Measurements from ENCODE around the gene NPC2.
A peak's percentile ranks its signal among the peaks of the same experiment; 100 is the strongest.

The NPC2 gene

DNA sequence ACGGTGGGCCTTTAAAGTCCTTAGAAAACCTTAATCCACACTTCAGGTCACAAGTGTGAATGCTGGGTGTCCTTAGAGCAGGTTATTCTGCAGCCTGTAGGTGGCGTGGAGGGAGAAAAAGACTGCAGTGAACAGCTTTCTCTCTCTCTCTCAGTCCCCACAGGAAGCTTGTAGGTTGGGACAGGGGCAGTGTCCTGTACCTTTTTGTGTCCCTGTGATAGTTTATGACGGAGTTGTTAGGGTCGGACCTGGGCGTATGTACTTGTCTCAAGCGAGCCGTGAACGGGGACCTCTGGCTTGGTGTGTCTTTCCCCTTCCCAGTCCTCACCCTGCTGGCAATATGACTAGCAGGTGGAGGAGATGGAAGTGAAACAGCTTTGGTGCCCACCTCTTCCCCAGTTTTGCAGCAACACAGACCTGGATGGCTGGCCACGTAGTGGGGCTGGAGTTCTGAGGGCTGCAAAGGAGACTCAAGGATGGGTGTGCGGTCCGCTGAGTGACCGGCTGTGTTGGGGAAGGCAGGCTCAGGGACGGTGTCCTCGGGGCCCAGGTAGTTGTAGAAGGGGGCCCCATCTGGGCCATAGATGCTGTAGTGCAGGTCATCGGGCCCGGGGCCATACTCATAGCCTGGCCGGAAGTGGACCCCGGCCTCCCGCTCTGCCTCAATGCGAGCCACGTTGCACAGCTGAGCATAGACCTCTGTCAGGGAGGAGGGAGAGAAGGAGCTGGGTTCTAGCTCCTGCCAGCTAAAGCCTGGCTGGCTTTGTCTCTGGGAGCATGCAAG lies 9.3 kb upstream of the NPC2 start:
- POLR2A ChIA-PET, result interaction anchor here (0.8 kb wide), 1 partner anchor 9 kb away, joined by 3 read pairs; the partner anchor contains the start of genes ISCA2 and NPC2
- CTCF ChIA-PET, result interaction anchor here (0.8 to 3.9 kb wide), 12 partner anchors 9 to 303 kb away, joined by 3 to 25 read pairs (median 4); no protein-coding TSS in a partner anchor
- TF ChIP-seq CTCF (IDR thresholded peaks at IDR 0.05; ENCODE audit: insufficient read depth, low read length, missing control alignments), result peak; percentile 64
- no peak for DNase-seq (ENCODE audit: low read depth, low spot score)
- H3K4me3 ChIP-seq (ENCODE audit: low read depth, low read length), result no peak overlapping the region

DNA sequence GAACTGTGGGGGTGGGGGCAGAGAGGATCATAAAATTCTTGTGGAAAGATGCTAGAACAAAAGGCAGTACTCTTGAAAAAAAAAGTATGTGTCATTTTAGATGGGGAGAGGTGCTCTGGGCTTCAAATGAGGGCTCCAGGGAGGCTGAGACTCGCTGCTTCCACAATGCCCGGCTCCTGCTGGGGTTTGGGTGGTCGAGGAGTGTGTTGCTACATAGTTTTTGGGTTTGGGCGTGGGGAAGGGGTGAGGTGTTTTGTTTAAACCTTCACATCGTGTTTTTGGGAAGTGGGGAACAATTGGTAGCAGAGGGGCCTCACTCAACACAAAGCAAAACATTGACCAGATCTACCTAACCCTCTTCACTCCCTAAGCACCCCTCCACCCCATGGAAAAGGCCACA lies 8.6 kb upstream of the NPC2 start:
- TF ChIP-seq CTCF (IDR thresholded peaks at IDR 0.05; ENCODE audit: insufficient read depth, low read length, missing control alignments), result no peak
- POLR2A ChIA-PET, result interaction anchor here (0.8 kb wide), 1 partner anchor 8 kb away, joined by 3 read pairs; the partner anchor contains the start of genes ISCA2 and NPC2
- DNase-seq (ENCODE audit: low read depth, low spot score), result no peak
- CTCF ChIA-PET, result interaction anchor here (0.8 to 3.9 kb wide), 11 partner anchors 10 to 304 kb away, joined by 3 to 25 read pairs (median 4); partner anchors contain the start of gene LTBP2
- no peak overlapping the region for H3K4me3 ChIP-seq (ENCODE audit: low read depth, low read length)

DNA sequence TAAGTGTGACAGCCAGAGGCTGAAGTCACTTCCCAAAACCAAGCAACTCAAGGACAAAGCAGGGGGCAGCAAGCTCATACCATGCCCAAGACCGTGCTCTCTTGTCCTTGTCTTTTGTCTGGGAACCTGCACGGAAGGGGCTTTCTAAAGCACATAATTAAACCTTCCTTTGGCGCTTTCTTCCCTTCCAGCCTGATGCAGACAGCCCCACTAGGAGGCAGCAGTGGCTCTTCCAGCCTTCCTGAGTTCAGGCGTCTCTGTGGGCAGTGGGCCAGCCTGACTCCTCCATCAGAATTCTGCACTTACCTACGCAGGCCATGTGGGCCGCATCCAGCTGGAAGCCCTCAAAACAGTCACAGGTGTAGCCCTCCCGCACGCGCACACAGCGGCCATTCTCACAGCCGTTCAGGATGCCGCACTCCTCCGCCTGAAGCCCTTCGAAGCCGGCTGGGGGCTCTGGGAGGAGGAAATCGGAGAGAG lies 8.1 kb upstream of the NPC2 start:
- no peak overlapping the region for H3K4me3 ChIP-seq (ENCODE audit: low read depth, low read length)
- peak; percentile 92 for TF ChIP-seq CTCF (IDR thresholded peaks at IDR 0.05; ENCODE audit: insufficient read depth, low read length, missing control alignments)
- ChIA-PET POLR2A (interaction anchor here (0.7 kb wide), 1 partner anchor 108 kb away, joined by 3 read pairs; no protein-coding TSS in a partner anchor), CTCF (interaction anchor here (0.9 to 3.9 kb wide), 9 partner anchors 11 to 297 kb away, joined by 3 to 25 read pairs (median 4); partner anchors contain the start of gene LTBP2)
- no peak for DNase-seq (ENCODE audit: low read depth, low spot score)

DNA sequence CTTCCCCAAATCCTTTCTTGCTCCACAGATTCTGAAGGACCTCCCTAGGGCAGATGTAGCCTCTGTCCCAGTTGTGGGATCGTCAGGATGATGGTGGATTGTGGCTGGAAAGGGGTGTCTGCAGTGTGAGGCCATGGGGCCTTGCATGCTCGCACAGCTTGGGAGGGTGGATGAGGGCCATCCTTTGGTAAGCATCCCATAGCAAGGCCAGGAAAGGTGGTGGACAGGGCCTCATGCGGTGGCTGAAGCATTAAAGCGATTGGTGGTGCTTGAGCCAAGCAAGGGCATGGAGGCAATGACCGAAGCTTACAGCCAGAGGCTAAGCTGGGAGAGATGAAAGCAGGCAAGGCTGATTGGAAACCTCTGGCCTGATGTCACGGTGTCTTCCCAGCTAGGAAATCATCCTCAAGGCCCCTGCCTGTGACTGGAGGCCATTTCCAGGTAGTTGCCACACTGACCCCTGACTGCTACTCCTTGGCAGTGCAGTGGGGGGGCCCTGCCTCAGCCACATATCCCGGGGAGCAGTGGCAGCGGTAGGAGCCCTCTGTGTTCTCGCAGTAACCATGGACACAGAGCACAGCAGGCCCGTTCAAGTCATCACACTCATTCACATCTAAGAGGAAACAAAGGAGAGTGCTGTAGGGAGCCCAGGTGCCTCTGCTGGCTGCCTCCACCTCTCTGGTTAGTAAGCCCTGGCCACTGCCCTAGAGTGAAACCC lies 7.5 kb upstream of the NPC2 start:
- CTCF ChIA-PET, result interaction anchor here (0.9 to 3.9 kb wide), 15 partner anchors 8 to 304 kb away, joined by 3 to 25 read pairs (median 5); partner anchors contain the start of gene LTBP2
- DNase-seq (ENCODE audit: low read depth, low spot score), result no peak
- no peak for TF ChIP-seq CTCF (IDR thresholded peaks at IDR 0.05; ENCODE audit: insufficient read depth, low read length, missing control alignments)
- POLR2A ChIA-PET, result interaction anchor here (0.7 kb wide), 1 partner anchor 108 kb away, joined by 3 read pairs; no protein-coding TSS in a partner anchor
- H3K4me3 ChIP-seq (ENCODE audit: low read depth, low read length), result no peak overlapping the region

GRCh38 chr14:74495356-74495755 lies 2.3 kb upstream of the NPC2 start:
- DNase-seq (ENCODE audit: low read depth, low spot score), result no peak
- H3K4me3 ChIP-seq (ENCODE audit: low read depth, low read length), result no peak overlapping the region
- no peak for TF ChIP-seq CTCF (IDR thresholded peaks at IDR 0.05; ENCODE audit: insufficient read depth, low read length, missing control alignments)
- POLR2A ChIA-PET, result no interaction called here
- CTCF ChIA-PET, result interaction anchor here (1.4 kb wide), 1 partner anchor 134 kb away, joined by 4 read pairs; no protein-coding TSS in a partner anchor

Data from AG04449 (cell line).